G401.6 (cell line): Measurements from ENCODE around the gene KRT20.

Source experiments
- FAIRE-seq: peaks from 2 replicates; lab custom pipeline; 2012; peaks lifted over from hg19 to GRCh38; lab: Jason Lieb, UNC

Gene KRT20

GRCh38 chr17:40850293-40850972 is 34.6 kb downstream of the KRT20 start:
- FAIRE-seq, result no peak

DNA sequence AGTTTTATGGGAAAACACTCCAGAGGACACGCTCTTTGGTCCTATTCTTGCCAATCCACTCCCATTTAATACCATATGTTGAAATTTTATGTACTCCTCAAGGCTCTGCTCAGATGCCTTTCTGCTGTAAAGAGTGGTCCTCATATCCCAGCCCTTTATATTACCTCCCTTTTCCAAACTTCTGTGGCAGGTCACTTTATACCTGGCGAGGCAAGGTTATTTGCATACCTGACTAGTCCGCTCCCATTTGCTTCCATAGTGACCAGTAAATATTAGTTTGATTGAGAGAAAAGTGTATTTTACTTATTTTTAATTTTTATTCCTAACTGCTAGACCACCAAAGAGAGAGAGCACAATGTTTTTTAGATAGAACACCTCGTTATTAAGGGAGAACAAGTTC is 35.3 kb downstream of the KRT20 start:
- FAIRE-seq, result no peak

DNA sequence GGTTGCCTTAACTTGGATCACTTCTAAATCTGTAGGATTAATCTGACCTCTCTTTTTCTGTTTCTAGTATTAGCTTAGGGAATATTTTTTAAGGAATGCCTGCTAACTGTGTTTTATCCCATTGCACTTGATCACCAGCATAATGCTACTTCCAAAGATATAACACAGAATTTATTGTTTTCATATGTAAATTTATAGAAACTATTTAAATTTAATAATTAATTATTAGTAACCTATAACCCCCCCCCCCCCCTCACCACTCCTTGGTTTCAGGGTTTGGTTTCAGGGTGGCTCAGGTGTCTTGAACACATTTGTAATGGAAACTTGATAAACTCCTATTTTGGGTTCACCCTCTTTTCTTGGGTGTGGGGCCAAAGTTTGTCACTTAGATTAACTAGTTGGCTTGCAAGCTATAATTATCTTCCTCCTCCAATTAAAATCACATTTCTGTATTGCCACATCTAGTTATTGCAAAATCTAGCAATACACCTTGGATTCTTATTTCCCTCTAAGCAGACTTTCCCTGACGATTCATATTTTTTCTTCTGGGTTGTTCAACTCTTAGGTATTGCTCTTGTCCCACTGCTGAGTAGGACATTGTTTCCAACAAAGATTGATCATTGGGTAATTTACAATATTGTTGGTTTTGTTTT is 36.3 kb downstream of the KRT20 start:
- FAIRE-seq, result no peak

- FAIRE-seq, result no peak
Observed at GRCh38 chr17:40846515-40847144, 38.4 kb downstream of the KRT20 start.

DNA sequence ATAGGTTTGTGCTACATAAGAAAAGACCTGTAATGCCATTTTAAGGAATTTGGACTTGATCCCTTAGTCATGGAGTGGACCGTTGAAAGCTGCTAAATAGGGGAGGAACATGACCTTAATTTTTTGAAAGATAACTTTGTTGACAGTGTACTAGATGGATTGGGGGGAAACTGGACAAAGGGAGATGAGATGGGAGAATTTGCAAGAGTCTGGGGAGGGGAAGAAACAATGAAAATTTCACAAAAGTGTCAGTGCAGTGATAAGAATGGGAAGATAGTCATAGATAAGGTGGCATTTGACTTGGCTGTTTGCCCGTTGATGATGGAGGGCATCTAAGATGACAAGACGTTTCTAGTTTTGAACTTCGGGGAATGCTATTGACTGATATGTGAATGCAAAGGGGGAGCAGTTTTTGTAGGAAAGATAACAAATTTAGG is 40.4 kb downstream of the KRT20 start:
- FAIRE-seq, result no peak

- FAIRE-seq, result no peak
Observed at GRCh38 chr17:40843242-40843641, 41.8 kb downstream of the KRT20 start.

DNA sequence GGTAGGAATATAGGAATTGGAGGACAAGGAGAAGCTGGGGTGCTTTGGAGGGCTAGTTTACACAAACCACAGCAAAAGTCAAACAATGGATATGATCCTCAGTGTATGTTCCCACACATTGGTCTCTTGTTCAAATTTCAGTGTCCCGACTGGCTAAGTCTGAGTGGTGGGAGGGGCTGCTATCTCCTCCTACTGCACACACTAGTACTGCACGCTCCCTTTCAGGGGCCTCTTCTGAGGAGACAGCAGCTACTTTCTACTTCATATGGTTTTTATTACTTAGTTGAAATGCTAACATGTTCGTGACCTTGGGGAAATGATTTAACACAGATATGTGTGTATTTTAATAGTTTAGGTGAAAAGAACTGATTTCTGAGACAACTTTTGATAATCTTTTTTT is 43.8 kb downstream of the KRT20 start:
- no peak for FAIRE-seq

- no peak for FAIRE-seq
Observed at GRCh38 chr17:40839194-40839593, 45.8 kb downstream of the KRT20 start.

- no peak for FAIRE-seq
Observed at GRCh38 chr17:40836020-40836419, 49.0 kb downstream of the KRT20 start.

- FAIRE-seq, result no peak
Observed at GRCh38 chr17:40833882-40834281, 51.2 kb downstream of the KRT20 start.

DNA sequence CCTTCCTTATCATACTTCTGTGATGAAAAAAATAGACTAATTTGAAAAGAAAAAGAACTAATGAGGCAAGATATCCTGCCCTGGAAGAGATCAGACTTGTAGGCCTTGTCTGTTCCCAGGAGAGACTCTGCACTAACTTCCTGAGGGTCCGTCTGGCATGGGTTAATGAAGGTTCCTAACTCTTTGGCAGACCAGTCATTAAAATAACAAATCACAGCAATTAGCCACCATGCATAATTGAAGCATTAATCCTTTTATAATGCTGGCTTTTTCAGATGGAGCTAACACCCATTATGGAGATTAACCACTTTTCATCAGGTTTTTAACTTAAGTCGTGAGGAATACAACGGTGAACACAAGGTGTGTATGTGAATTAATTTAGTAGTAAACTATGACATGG is 52.2 kb downstream of the KRT20 start:
- no peak for FAIRE-seq

DNA sequence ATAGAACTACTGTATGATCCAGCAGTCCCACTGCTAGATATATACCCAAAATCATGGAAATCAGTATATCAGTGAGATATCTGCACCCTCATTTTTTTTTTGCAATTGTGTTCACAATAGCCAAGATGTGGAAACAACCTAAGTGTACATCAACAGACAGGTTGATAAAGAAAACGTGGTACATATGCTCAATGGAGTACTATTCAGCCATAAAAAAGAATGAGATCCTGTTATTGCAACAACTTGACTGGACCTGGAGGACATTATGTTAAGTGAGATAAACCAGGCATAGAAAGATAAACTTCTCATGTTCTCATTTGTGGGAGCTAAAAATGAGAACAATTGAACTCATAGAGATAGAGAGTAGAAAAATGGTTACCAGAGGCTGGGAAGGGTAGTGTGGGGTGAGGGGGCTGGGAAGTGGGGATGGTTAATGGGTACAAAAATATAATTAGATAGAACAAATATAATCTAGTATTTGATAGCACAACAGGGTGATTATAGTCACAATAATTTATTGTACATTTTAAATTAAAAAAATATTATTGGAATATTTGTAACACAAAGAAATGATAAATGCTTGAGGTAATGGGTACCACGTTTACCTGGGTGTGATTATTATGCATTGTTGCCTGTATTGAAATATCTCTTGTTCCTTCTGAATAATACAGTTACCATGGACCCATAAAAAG is 54.8 kb downstream of the KRT20 start:
- no peak for FAIRE-seq

DNA sequence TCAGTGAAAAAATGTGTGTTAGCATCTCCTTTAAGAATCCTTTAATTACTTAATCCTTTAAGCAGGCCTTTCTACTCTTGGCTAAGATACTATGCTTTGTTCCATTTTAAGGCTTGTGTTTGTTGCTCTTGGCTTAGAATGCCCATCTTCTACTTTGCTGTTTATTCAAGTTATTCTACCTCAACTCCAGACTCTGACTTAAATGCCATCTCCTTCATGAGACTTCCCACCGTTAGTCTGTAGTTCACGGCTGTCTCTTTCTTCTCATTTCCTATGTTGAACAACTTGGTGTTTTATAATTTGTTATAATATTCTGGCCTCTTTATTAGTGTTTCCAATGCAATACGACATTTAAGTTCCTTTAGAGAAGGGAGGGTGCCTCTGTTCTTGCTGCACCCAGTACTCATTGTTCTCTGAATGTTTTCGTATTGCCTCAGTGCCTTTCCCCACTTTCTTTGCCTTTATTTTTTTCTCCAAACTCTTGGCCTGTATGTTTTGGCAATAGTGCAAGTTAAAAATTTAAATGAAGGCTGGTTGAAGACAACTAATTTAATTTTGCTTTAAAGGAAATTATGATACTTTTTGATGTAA is 56.5 kb downstream of the KRT20 start:
- FAIRE-seq, result no peak

DNA sequence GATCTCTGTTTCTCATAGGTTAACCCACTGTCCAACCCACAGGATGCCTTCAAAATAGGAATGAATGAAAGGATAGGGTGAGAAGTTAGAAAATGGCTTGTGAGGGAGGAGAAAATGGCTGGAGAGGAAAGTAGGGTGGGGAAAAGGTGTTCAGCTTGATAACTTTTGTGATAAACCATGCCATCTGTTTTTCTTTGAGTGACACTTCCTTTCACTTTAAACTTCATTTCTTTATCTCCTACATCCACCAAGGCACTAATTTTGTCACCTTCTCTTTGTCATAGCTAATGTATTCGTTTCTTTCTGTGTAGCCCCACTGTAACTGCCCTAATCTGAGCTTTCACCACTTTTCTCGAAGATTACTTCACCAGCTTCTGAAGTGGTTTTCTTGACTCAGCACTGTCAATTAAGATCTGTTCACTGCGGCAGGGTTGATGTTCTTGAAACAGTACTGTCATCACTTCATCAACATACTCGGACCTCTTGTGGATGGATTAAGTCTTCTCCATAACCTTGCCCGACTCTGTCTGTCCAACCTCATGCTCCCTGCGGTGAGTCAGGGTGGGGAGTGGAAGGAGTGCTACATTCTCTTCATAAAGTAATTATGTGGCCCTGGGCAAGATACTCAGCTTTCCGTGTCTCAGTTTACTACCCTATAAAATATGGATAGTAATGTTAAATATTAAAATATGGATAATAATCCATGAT is 57.1 kb downstream of the KRT20 start:
- no peak for FAIRE-seq
